22Rv1 (cell line): ENCODE results near the gene ARHGEF19.

Source experiments
- ZFX ChIP-seq: fragments of 450-650 bp; IDR thresholded peaks from 2 replicates; pipeline ENCODE4 v1.6.1; 2017; ENCODE audit warnings: antibody characterized with exemption, borderline replicate concordance
- TF ChIP-seq, protein P1 (sequence below): fragments of 450-650 bp; IDR thresholded peaks from 2 replicates; pipeline ENCODE4 v1.5.1; 2017; ENCODE audit warnings: mild to moderate bottlenecking

DNA sequence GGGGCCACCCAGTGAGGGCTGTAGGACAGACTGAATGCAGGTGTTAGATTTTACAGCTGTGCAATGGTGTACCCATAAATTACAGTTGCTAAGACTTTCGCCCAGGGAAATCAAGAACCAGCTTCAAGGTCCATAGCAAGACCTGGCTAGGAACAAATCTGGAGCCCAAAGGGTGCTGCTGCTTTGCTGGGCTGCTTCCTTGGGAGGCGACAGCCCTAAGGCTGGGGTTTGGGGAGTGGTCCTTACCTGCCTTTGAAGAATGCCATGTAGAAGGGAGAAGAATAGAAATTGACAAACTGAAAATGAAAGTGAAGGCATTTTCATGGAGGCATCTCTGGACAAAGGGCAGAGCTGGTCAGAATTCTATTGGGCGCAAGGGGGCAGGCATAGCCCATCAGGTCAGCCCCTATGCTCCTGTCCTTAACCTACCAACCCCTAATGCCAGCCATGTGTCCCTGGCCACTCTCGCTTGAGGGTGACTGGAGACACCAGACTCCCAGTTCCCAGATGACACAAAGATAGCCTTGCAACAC lies 7.6 kb upstream of the ARHGEF19 start:
- TF ChIP-seq, protein P1, sequence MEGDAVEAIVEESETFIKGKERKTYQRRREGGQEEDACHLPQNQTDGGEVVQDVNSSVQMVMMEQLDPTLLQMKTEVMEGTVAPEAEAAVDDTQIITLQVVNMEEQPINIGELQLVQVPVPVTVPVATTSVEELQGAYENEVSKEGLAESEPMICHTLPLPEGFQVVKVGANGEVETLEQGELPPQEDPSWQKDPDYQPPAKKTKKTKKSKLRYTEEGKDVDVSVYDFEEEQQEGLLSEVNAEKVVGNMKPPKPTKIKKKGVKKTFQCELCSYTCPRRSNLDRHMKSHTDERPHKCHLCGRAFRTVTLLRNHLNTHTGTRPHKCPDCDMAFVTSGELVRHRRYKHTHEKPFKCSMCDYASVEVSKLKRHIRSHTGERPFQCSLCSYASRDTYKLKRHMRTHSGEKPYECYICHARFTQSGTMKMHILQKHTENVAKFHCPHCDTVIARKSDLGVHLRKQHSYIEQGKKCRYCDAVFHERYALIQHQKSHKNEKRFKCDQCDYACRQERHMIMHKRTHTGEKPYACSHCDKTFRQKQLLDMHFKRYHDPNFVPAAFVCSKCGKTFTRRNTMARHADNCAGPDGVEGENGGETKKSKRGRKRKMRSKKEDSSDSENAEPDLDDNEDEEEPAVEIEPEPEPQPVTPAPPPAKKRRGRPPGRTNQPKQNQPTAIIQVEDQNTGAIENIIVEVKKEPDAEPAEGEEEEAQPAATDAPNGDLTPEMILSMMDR: no peak
- no peak for TF ChIP-seq ZFX
